Upper lobe of left lung (tissue), 6 donors: ENCODE data around the gene UBL5. TPM values are rescaled to one million over a fixed set of nuclear protein-coding genes. Genes with fewer than 3 reads are reported as not detected.
A peak's percentile ranks its signal among the peaks of the same experiment; 100 is the strongest.

ENCODE experiments used
- ATAC-seq, 2 donors: fragments of 200-7000 bp; cut with Tn5 transposase; one replicate each; pipeline ENCODE4 v1.9.1; 2022; ENCODE audit warnings: mild to moderate bottlenecking in 2 of 2, moderate library complexity in 2 of 2; ENCODE audit not compliant: low FRiP score in 2 of 2
- DNase-seq, 2 donors: peaks; one replicate each; pipeline ENCODE4 v3.0.0-alpha.2; 2019 to 2020
- H3K27ac ChIP-seq, 4 donors: fragments of 200-600 bp; sonication (generic); one replicate each; pipeline ENCODE4 v1.5.1; 2016 to 2019
- H3K27me3 ChIP-seq, 4 donors: fragments of 200-600 bp; sonication (generic); one replicate each; pipeline ENCODE4 v1.5.1; 2017 to 2019
- H3K36me3 ChIP-seq, 4 donors: fragments of 200-600 bp; sonication (generic); one replicate each; pipeline ENCODE4 v1.5.1; 2016 to 2019
- H3K4me1 ChIP-seq, 4 donors: fragments of 200-600 bp; sonication (generic); one replicate each; pipeline ENCODE4 v1.5.1; 2018 to 2019
- H3K4me3 ChIP-seq, 4 donors: fragments of 200-600 bp; sonication (generic); one replicate each; pipeline ENCODE4 v1.5.1; 2017 to 2019; ENCODE audit warnings: mild to moderate bottlenecking in 2 of 4, moderate library complexity in 1 of 4
- H3K9me3 ChIP-seq, 4 donors: fragments of 200-600 bp; sonication (generic); one replicate each; pipeline ENCODE4 v1.5.1; 2018 to 2019
- EP300 ChIP-seq, 4 donors: sonication (generic); formaldehyde crosslinking; IDR thresholded peaks; one replicate each; pipeline ENCODE4 v1.5.1; 2017; ENCODE audit warnings: antibody characterized with exemption in 4 of 4, control low read depth in 2 of 4
- POLR2A ChIP-seq, 4 donors: fragments of 450-650 bp; IDR thresholded peaks; one replicate each; pipeline ENCODE4 v1.5.1; 2016 to 2017; ENCODE audit warnings: antibody characterized with exemption in 4 of 4, mild to moderate bottlenecking in 2 of 4
- POLR2AphosphoS5 ChIP-seq, 2 donors: sonication (generic); formaldehyde crosslinking; IDR thresholded peaks; one replicate each; pipeline ENCODE4 v1.5.1; 2017; ENCODE audit warnings: antibody characterized with exemption in 2 of 2
- WGBS, 2 donors: methylation state at CpG; one replicate each; pipeline ENCODE4 v1.1.5; 2017 to 2018; 5-methylcytosine and 5-hydroxymethylcytosine counted together
- total RNA-seq, 6 donors: library from RNA; depleted of rRNA in 4 of 6; stranded (reverse); fragments of >200 nt in 4 of 6; gene quantifications; one replicate each; pipeline versions ENCODE4 v1.1.0 to v1.2.1, GENCODE V29; 2016 to 2021
- TF ChIP-seq, protein P1 (sequence below), 6 experiments: fragments of 450-650 bp in 4 of 6; fragments of 200-600 bp in 2 of 6; sonication (generic) in 2 of 6; IDR thresholded peaks; one replicate each; pipeline ENCODE4 v1.5.1; 2016 to 2019; ENCODE audit warnings: antibody characterized with exemption in 6 of 6
- donor health status: DM: no; HTN: no; CAD: no; lungs with moderate emphysema.
- donor health status: DM: no; HTN: yes; CAD: no; lungs with severe emphysema.

UBL5 gene
- total RNA-seq, 6 donors from 2014 or later, result 61.8 to 405 (median 255) TPM

DNA sequence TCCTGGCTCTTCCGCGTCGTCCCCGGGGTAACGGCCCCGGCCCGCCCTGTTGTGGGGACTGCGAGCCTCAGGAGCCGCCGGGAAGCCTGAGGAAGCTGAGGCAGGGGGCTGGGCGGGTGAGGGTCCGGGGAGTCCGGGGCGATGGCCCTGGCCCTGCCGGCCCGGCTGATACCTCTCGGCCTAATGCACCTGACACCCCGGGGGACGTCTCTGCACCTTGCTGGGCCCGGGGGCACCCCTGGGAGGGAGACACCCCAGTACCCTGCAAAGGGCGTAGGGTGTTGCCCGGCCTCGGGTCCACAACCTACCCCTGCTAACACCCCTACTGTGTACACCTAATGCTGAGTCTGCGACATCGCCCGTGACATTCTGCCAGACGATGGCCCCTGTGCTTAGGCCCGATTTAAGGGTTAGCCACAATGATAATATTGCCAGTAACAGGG, 7.8 kb downstream of the UBL5 start:
- no peak for DNase-seq
- H3K36me3 ChIP-seq, result peaks cover 0 to 28% (median 23%) of the 10 kb centered on the region in 4 donors
- H3K4me1 ChIP-seq, result peaks cover 8 to 18% (median 13%) of the 10 kb centered on the region in 4 donors
- TF ChIP-seq EP300 (IDR thresholded peaks at IDR 0.05) (no peak), POLR2AphosphoS5 (IDR thresholded peaks at IDR 0.05) (no peak), POLR2A (IDR thresholded peaks at IDR 0.05) (no peak)
- TF ChIP-seq, protein P1, sequence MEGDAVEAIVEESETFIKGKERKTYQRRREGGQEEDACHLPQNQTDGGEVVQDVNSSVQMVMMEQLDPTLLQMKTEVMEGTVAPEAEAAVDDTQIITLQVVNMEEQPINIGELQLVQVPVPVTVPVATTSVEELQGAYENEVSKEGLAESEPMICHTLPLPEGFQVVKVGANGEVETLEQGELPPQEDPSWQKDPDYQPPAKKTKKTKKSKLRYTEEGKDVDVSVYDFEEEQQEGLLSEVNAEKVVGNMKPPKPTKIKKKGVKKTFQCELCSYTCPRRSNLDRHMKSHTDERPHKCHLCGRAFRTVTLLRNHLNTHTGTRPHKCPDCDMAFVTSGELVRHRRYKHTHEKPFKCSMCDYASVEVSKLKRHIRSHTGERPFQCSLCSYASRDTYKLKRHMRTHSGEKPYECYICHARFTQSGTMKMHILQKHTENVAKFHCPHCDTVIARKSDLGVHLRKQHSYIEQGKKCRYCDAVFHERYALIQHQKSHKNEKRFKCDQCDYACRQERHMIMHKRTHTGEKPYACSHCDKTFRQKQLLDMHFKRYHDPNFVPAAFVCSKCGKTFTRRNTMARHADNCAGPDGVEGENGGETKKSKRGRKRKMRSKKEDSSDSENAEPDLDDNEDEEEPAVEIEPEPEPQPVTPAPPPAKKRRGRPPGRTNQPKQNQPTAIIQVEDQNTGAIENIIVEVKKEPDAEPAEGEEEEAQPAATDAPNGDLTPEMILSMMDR (IDR thresholded peaks at IDR 0.05), result no peak
- peak overlapping the region; percentile 91 to 100 (median 92) for H3K4me3 ChIP-seq
- peak overlapping the region; percentile 47 to 87 (median 77) for H3K27ac ChIP-seq
- 0 to 3% methylated on average over 8 to 21 of the region's 28 CpGs for WGBS, 2 donors
- no peaks in the 10 kb centered on the region for H3K9me3 ChIP-seq
- peak in 1 of 2 donors; percentile 40 for ATAC-seq
- no peaks in the 10 kb centered on the region for H3K27me3 ChIP-seq

DNA sequence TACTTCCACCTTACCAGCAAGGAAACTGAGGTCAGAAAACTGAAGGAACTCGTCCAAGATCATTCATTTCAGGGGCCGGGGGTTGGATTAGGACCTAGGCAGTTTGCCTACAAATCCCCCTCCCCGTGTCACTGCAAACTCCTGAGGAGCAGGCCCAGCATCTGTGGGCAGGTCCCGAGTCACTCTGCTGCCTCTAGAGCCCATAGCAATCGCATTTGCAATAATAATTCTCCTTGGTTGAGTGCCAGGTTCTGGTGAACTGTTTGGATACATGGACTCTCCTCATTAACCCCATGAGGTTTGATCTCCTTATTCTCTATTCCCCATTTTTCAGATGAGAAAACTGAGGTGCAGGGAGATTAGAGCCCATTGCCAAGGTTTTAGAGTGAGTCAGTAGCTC, 8.3 kb downstream of the UBL5 start:
- Histone ChIP-seq H3K4me3 (peak overlapping the region; percentile 91 to 100 (median 92)), H3K4me1 (peaks cover 8 to 18% (median 13%) of the 10 kb centered on the region in 4 donors), H3K9me3 (no peaks in the 10 kb centered on the region), H3K36me3 (peaks cover 0 to 29% (median 24%) of the 10 kb centered on the region in 4 donors), H3K27me3 (no peaks in the 10 kb centered on the region), H3K27ac (peak overlapping the region in 1 of 4 donors; percentile 87)
- TF ChIP-seq POLR2AphosphoS5 (IDR thresholded peaks at IDR 0.05), result no peak
- TF ChIP-seq, protein P1 (IDR thresholded peaks at IDR 0.05), result no peak
- TF ChIP-seq POLR2A (IDR thresholded peaks at IDR 0.05), result no peak
- TF ChIP-seq EP300 (IDR thresholded peaks at IDR 0.05), result no peak
- DNase-seq (no peak), ATAC-seq (no peak)
- WGBS, 2 donors, result 0 to 8% methylated on average over 5 of the region's 5 CpGs

DNA sequence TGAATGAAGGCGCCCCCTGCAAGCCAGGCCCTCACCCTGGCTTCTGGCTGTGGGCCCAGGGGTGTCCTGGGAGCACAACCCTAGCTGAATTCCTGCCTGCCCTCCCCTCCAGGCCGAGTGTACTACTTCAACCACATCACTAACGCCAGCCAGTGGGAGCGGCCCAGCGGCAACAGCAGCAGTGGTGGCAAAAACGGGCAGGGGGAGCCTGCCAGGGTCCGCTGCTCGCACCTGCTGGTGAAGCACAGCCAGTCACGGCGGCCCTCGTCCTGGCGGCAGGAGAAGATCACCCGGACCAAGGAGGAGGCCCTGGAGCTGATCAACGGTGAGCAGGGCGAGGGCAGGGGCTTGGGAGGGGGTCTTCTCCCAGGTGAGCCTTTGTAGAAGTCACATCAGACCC, 10.6 kb downstream of the UBL5 start:
- Histone ChIP-seq H3K36me3 (peaks cover 9 to 52% (median 45%) of the 10 kb centered on the region in 4 donors), H3K9me3 (no peaks in the 10 kb centered on the region), H3K27ac (no peak overlapping the region), H3K4me3 (no peak overlapping the region), H3K4me1 (peaks cover 8 to 18% (median 13%) of the 10 kb centered on the region in 4 donors), H3K27me3 (no peaks in the 10 kb centered on the region)
- no peak for ATAC-seq
- TF ChIP-seq, protein P1 (IDR thresholded peaks at IDR 0.05), result no peak
- peak in 1 of 2 donors; percentile 67 for DNase-seq
- WGBS, 2 donors, result 93% methylated on average over 15 of the region's 15 CpGs; no CpG with 5 or more reads in 1 of the 2 donors

DNA sequence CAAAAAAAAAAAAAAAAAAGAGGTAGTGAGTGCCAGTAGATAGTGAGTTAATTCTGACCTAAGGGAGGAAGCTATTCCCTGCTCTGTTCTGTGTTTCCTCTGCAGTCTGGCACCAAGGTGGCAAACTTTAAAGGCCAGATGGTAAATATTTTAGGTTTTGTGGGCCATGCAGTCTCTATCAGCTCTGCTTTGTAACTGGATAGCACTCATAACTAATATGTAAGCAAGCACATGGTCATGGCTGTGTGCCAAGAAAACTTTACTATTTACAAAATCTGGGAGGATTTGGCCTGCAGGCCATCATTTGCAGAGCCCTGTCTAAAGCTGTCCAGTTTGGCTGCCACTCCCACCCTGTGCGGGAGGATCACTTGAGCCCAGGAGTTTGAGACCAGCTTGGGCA, 11.7 kb downstream of the UBL5 start:
- 69 to 80% methylated on average over 1 of the region's 1 CpG for WGBS, 2 donors
- TF ChIP-seq POLR2AphosphoS5 (IDR thresholded peaks at IDR 0.05) (no peak), EP300 (IDR thresholded peaks at IDR 0.05) (no peak), POLR2A (IDR thresholded peaks at IDR 0.05) (no peak)
- TF ChIP-seq, protein P1 (IDR thresholded peaks at IDR 0.05), result no peak
- ATAC-seq (no peak), DNase-seq (no peak)
- Histone ChIP-seq H3K4me1 (peaks cover 8 to 18% (median 13%) of the 10 kb centered on the region in 4 donors), H3K4me3 (no peak overlapping the region), H3K9me3 (peaks cover 0 to 6% (median 0%) of the 10 kb centered on the region in 4 donors), H3K27me3 (no peaks in the 10 kb centered on the region), H3K36me3 (peaks cover 12 to 63% (median 55%) of the 10 kb centered on the region in 4 donors), H3K27ac (no peak overlapping the region)
